Calu3 (cell line): ENCODE measurements around the gene NLGN1. TPM values are rescaled to one million over a fixed set of nuclear protein-coding genes. Genes with fewer than 3 reads are reported as not detected.

Experiments used
- BruUV-seq: library from RNA; stranded (reverse); fragments of 400-500 nt; replicated peaks from 2 replicates; lab custom pipeline; 2021; lab: Mats Ljungman, UMichigan
- CTCF ChIA-PET: fragments of 300-600 bp; sonication (Branson Sonifier 250); formaldehyde crosslinking; loops from one replicate; lab custom pipeline; 2022; ENCODE audit warnings: antibody characterized with exemption; lab: Charles Lee
- DNase-seq: peaks from one replicate; pipeline ENCODE4 v3.0.0; 2022
- H3K27ac Mint-ChIP-seq: one replicate; pipeline ENCODE4 v1.8.0; 2022; ENCODE audit warnings: mixed read lengths; ENCODE audit not compliant: unreplicated experiment
- H3K27me3 Mint-ChIP-seq: one replicate; pipeline ENCODE4 v1.8.0; 2022; ENCODE audit warnings: mixed read lengths; ENCODE audit not compliant: unreplicated experiment
- H3K36me3 Mint-ChIP-seq: one replicate; pipeline ENCODE4 v1.8.0; 2022; ENCODE audit warnings: mild to moderate bottlenecking, moderate library complexity, mixed read lengths; ENCODE audit not compliant: insufficient read depth, unreplicated experiment
- H3K4me1 Mint-ChIP-seq: one replicate; pipeline ENCODE4 v1.8.0; 2022; ENCODE audit warnings: mild to moderate bottlenecking, low read depth, mixed read lengths; ENCODE audit not compliant: unreplicated experiment
- H3K4me3 Mint-ChIP-seq: one replicate; pipeline ENCODE4 v1.8.0; 2022; ENCODE audit warnings: mild to moderate bottlenecking, low read depth, moderate library complexity, mixed read lengths; ENCODE audit not compliant: unreplicated experiment
- H3K9me3 Mint-ChIP-seq: one replicate; pipeline ENCODE4 v1.8.0; 2022; ENCODE audit warnings: low read depth, mixed read lengths; ENCODE audit not compliant: unreplicated experiment
- CTCF ChIP-seq: fragments of 200-600 bp; IDR thresholded peaks from one replicate; pipeline ENCODE4 v1.8.0; 2022; ENCODE audit warnings: antibody characterized with exemption; ENCODE audit not compliant: unreplicated experiment
- intact Hi-C: fragments of 100-400 bp; cut with micrococcal nuclease; formaldehyde crosslinking; loops from one replicate; pipeline ENCODE4 v1.10.0; 2022; ENCODE audit not compliant: unreplicated experiment
- total RNA-seq: library from RNA; stranded (reverse); gene quantifications from 2 replicates; pipeline ENCODE4 v1.2.3, GENCODE V29; 2022

Gene NLGN1
- total RNA-seq, 1 experiment from 2014 or later = 2.6 TPM

GRCh38 chr3:173889596-173889995 lies 492.1 kb downstream of the NLGN1 start:
- intact Hi-C loops = no loop called here
- TF ChIP-seq CTCF = no peak
- H3K4me1 Mint-ChIP-seq = no peaks in the 10 kb centered on the region
- no peaks in the 10 kb centered on the region for H3K9me3 Mint-ChIP-seq
- no peak for DNase-seq
- H3K4me3 Mint-ChIP-seq = no peak overlapping the region
- H3K36me3 Mint-ChIP-seq = no peaks in the 10 kb centered on the region
- CTCF ChIA-PET = interaction anchor here (0.6 to 1.1 kb wide), 2 partner anchors 9 to 774 kb away, joined by 3 to 4 read pairs; no protein-coding TSS in a partner anchor
- BruUV-seq = no TSS peak
- H3K27me3 Mint-ChIP-seq = no peaks in the 10 kb centered on the region
- H3K27ac Mint-ChIP-seq = no peak overlapping the region

- BruUV-seq = no TSS peak
- DNase-seq = no peak
- Mint-ChIP-seq H3K4me3 (no peak overlapping the region), H3K27ac (no peak overlapping the region), H3K36me3 (no peaks in the 10 kb centered on the region), H3K27me3 (no peaks in the 10 kb centered on the region), H3K4me1 (no peaks in the 10 kb centered on the region), H3K9me3 (no peaks in the 10 kb centered on the region)
- intact Hi-C loops = no loop called here
- CTCF ChIA-PET = interaction anchor here (0.6 to 1.1 kb wide), 2 partner anchors 10 to 773 kb away, joined by 3 to 4 read pairs; no protein-coding TSS in a partner anchor
- no peak for TF ChIP-seq CTCF
These were observed 492.5 kb downstream of the NLGN1 start for GRCh38 chr3:173890091-173890490.

- Mint-ChIP-seq H3K4me3 (no peak overlapping the region), H3K27me3 (no peaks in the 10 kb centered on the region)
These were observed 493.9 kb downstream of the NLGN1 start for GRCh38 chr3:173891272-173892100.

GRCh38 chr3:173892547-173892946 lies 495.0 kb downstream of the NLGN1 start:
- intact Hi-C loops = no loop called here
- Mint-ChIP-seq H3K4me3 (no peak overlapping the region), H3K9me3 (no peaks in the 10 kb centered on the region), H3K36me3 (no peaks in the 10 kb centered on the region), H3K4me1 (no peaks in the 10 kb centered on the region), H3K27me3 (no peaks in the 10 kb centered on the region), H3K27ac (no peak overlapping the region)
- BruUV-seq = no TSS peak
- TF ChIP-seq CTCF = no peak
- CTCF ChIA-PET = interaction anchor here (0.5 to 0.7 kb wide), 5 partner anchors 18 to 1086 kb away, joined by 3 to 5 read pairs (median 4); no protein-coding TSS in a partner anchor
- DNase-seq = peak; percentile 23

More at GRCh38 chr3:173891272-173892100, 493.9 kb downstream of the NLGN1 start:
- Mint-ChIP-seq H3K36me3 (no peaks in the 10 kb centered on the region), H3K27ac (no peak overlapping the region), H3K9me3 (no peaks in the 10 kb centered on the region), H3K4me1 (no peaks in the 10 kb centered on the region)
- intact Hi-C loops = no loop called here
- no TSS peak for BruUV-seq
- no peak for TF ChIP-seq CTCF
- CTCF ChIA-PET = no interaction called here
- DNase-seq = no peak
